22Rv1 (cell line): Measurements from ENCODE around the gene DNAH10.
A peak's percentile ranks its signal among the peaks of the same experiment; 100 is the strongest.

Experiments
- H3K27ac ChIP-seq: fragments of 450-650 bp; 2 replicates; pipeline ENCODE4 v1.5.1; 2017
- CTCF ChIP-seq: fragments of 450-650 bp; IDR thresholded peaks from 2 replicates; pipeline ENCODE4 v1.5.1; 2017; ENCODE audit warnings: mild to moderate bottlenecking
- ZFX ChIP-seq: fragments of 450-650 bp; IDR thresholded peaks from 2 replicates; pipeline ENCODE4 v1.6.1; 2017; ENCODE audit warnings: antibody characterized with exemption, borderline replicate concordance

Gene DNAH10

GRCh38 chr12:123923038-123923437 is 160.9 kb downstream of the DNAH10 start:
- no peak overlapping the region for H3K27ac ChIP-seq
- TF ChIP-seq ZFX (no peak), CTCF (no peak)

GRCh38 chr12:123923927-123924326 is 161.8 kb downstream of the DNAH10 start:
- no peak overlapping the region for H3K27ac ChIP-seq
- TF ChIP-seq CTCF: no peak
- no peak for TF ChIP-seq ZFX

GRCh38 chr12:123924539-123924938 is 162.4 kb downstream of the DNAH10 start:
- TF ChIP-seq CTCF: no peak
- TF ChIP-seq ZFX: no peak

GRCh38 chr12:123928274-123928865 is 166.3 kb downstream of the DNAH10 start:
- no peak overlapping the region for H3K27ac ChIP-seq
- TF ChIP-seq ZFX: no peak
- TF ChIP-seq CTCF: peak; percentile 9; the same call in 1 of the 2 replicates

More at GRCh38 chr12:123924539-123924938, 162.4 kb downstream of the DNAH10 start:
- no peak overlapping the region for H3K27ac ChIP-seq

GRCh38 chr12:123928897-123929296 is 166.8 kb downstream of the DNAH10 start:
- TF ChIP-seq ZFX (no peak), CTCF (no peak)

GRCh38 chr12:123929946-123930583 is 168.0 kb downstream of the DNAH10 start:
- no peak for TF ChIP-seq CTCF
- TF ChIP-seq ZFX: no peak
- no peak overlapping the region for H3K27ac ChIP-seq

More at GRCh38 chr12:123928897-123929296, 166.8 kb downstream of the DNAH10 start:
- H3K27ac ChIP-seq: no peak overlapping the region

GRCh38 chr12:123931686-123932321 is 169.7 kb downstream of the DNAH10 start:
- TF ChIP-seq ZFX (no peak), CTCF (no peak)

More at GRCh38 chr12:123931686-123932321, 169.7 kb downstream of the DNAH10 start:
- H3K27ac ChIP-seq: no peak overlapping the region
